HCT116 (cell line): Measurements from ENCODE around the gene CPNE9. TPM values are rescaled to one million over a fixed set of nuclear protein-coding genes. Genes with fewer than 3 reads are reported as not detected.
A peak's percentile ranks its signal among the peaks of the same experiment; 100 is the strongest.

ENCODE experiments used
- ATAC-seq: fragments of 200-7000 bp; cut with Tn5 transposase; 2 replicates; pipeline ENCODE4 v1.9.1; 2020; ENCODE audit warnings: mild to moderate bottlenecking, moderate library complexity
- BruUV-seq: library from RNA; stranded (reverse); fragments of 400-500 nt; replicated peaks from 2 replicates; lab custom pipeline; 2021; lab: Mats Ljungman, UMichigan
- CTCF ChIA-PET: fragments of 300-600 bp; sonication (Branson Sonifier 250); formaldehyde crosslinking; loops from one replicate; lab custom pipeline; 2021; ENCODE audit warnings: antibody characterized with exemption; lab: Charles Lee
- POLR2A ChIA-PET: fragments of 300-600, 350-600 bp; sonication (Branson Sonifier 250); formaldehyde crosslinking; loops from one replicate; lab custom pipeline; 2021; ENCODE audit warnings: antibody characterized with exemption; lab: Charles Lee
- RAD21 ChIA-PET, 2 experiments: fragments of 300-600 bp; sonication (Branson Sonifier 250); formaldehyde crosslinking; loops; one replicate each; lab custom pipeline; 2023; ENCODE audit warnings: low total read pairs in 2 of 2; ENCODE audit not compliant: uncharacterized antibody in 2 of 2, unreplicated experiment in 2 of 2, low non-redundant PET in 1 of 2; lab: Charles Lee
- DNase-seq: peaks from one replicate; pipeline ENCODE4 v3.0.0-alpha.2; 2010; ENCODE audit warnings: low read depth, low spot score
- H2AFZ ChIP-seq: fragments of 200-600 bp; shearing (Covaris generic), sonication (generic); 2 replicates; pipeline ENCODE4 v1.6.1; 2017; ENCODE audit warnings: low read depth, mixed run types, mixed read lengths, antibody characterized with exemption, low read length; ENCODE audit not compliant: poor library complexity, severe bottlenecking
- H3K27ac ChIP-seq: 2 replicates; pipeline ENCODE4 v1.5.1; 2012; ENCODE audit warnings: low read depth, low read length
- H3K27me3 ChIP-seq: fragments of 200-600 bp; sonication (generic); 2 replicates; pipeline ENCODE4 v1.6.1; 2016; ENCODE audit warnings: mixed run types, low read length, mixed read lengths; ENCODE audit not compliant: insufficient read depth
- H3K36me3 ChIP-seq, 2 experiments: fragments of 200-500 bp in 1 of 2; fragments of 200-600 bp in 1 of 2; sonication (Bioruptor generic) in 1 of 2; sonication (generic) in 1 of 2; 2 replicates each; pipeline versions ENCODE4 v1.5.1 to v1.6.1; 2014 to 2016; ENCODE audit warnings: low read length in 2 of 2, inconsistent platforms in 1 of 2, mixed read lengths in 1 of 2, mixed run types in 1 of 2; ENCODE audit not compliant: insufficient read depth in 2 of 2, control insufficient read depth in 1 of 2
- H3K4me1 ChIP-seq, 2 experiments: fragments of 200-600 bp in 1 of 2; sonication (generic) in 1 of 2; 2 replicates each; pipeline versions ENCODE4 v1.5.1 to v1.6.1; 2012 to 2017; ENCODE audit warnings: low read length in 2 of 2, inconsistent platforms in 1 of 2, mild to moderate bottlenecking in 1 of 2, mixed read lengths in 1 of 2, mixed run types in 1 of 2, moderate library complexity in 1 of 2; ENCODE audit not compliant: insufficient read depth in 2 of 2, control insufficient read depth in 1 of 2
- H3K4me2 ChIP-seq: fragments of 200-600 bp; sonication (generic); 2 replicates; pipeline ENCODE4 v1.6.1; 2017; ENCODE audit warnings: mixed run types, low read length, mixed read lengths
- H3K4me3 ChIP-seq, 2 experiments: fragments of 200-600 bp in 1 of 2; sonication (generic) in 1 of 2; replicated peaks in 1 of 2; 2 replicates each; pipeline ENCODE4 v1.5.1; 2011 to 2016; ENCODE audit warnings: low read length in 2 of 2, control low read depth in 1 of 2, low read depth in 1 of 2, mild to moderate bottlenecking in 1 of 2, mixed read lengths in 1 of 2, mixed run types in 1 of 2
- H3K79me2 ChIP-seq: fragments of 200-600 bp; sonication (generic); 2 replicates; pipeline ENCODE4 v1.6.1; 2017; ENCODE audit warnings: mild to moderate bottlenecking, mixed run types, low read length, moderate library complexity, mixed read lengths; ENCODE audit not compliant: insufficient read depth
- H3K9ac ChIP-seq: fragments of 200-600 bp; sonication (generic); 2 replicates; pipeline ENCODE4 v1.6.1; 2016; ENCODE audit warnings: low read length, mixed read lengths
- H3K9me2 ChIP-seq: fragments of 200-600 bp; sonication (generic), shearing (Covaris generic); 2 replicates; pipeline ENCODE4 v1.6.1; 2017; ENCODE audit warnings: mixed run types, mild to moderate bottlenecking, moderate library complexity; ENCODE audit not compliant: insufficient read depth
- H3K9me3 ChIP-seq, 2 experiments: fragments of 200-500 bp in 1 of 2; fragments of 200-600 bp in 1 of 2; sonication (Bioruptor generic) in 1 of 2; sonication (generic) in 1 of 2; 2 replicates each; pipeline ENCODE4 v1.6.1; 2014 to 2017; ENCODE audit warnings: low read length in 2 of 2, mixed read lengths in 2 of 2, inconsistent platforms in 1 of 2, low read depth in 1 of 2, mild to moderate bottlenecking in 1 of 2, mixed run types in 1 of 2, moderate library complexity in 1 of 2; ENCODE audit not compliant: control insufficient read depth in 1 of 2, insufficient read depth in 1 of 2
- H4K20me1 ChIP-seq: fragments of 200-600 bp; sonication (generic), shearing (Covaris generic); 2 replicates; pipeline ENCODE4 v1.6.1; 2017; ENCODE audit warnings: mixed run types, mild to moderate bottlenecking, moderate library complexity; ENCODE audit not compliant: insufficient read depth
- CBX3 ChIP-seq: IDR thresholded peaks from 2 replicates; pipeline ENCODE4 v1.6.1; 2012; ENCODE audit warnings: low read depth
- CEBPB ChIP-seq: IDR thresholded peaks from 2 replicates; pipeline ENCODE4 v1.6.1; 2012; ENCODE audit warnings: low read depth
- EGR1 ChIP-seq: IDR thresholded peaks from 2 replicates; pipeline ENCODE4 v1.6.1; 2012; ENCODE audit warnings: low read depth
- ELF1 ChIP-seq: IDR thresholded peaks from 2 replicates; pipeline ENCODE4 v1.6.1; 2012; ENCODE audit warnings: low read depth, borderline replicate concordance
- FOSL1 ChIP-seq: IDR thresholded peaks from 2 replicates; pipeline ENCODE4 v1.6.1; 2012; ENCODE audit warnings: low read depth
- JUND ChIP-seq: IDR thresholded peaks from 2 replicates; pipeline ENCODE4 v1.6.1; 2012
- POLR2A ChIP-seq: IDR thresholded peaks from 2 replicates; pipeline ENCODE4 v1.7.0; 2011; ENCODE audit warnings: borderline replicate concordance; ENCODE audit not compliant: insufficient read depth, insufficient read length; ENCODE audit errors: extremely low read depth
- SIN3A ChIP-seq: IDR thresholded peaks from 2 replicates; pipeline ENCODE4 v1.6.1; 2012; ENCODE audit warnings: low read depth
- SP1 ChIP-seq: IDR thresholded peaks from 2 replicates; pipeline ENCODE4 v1.6.1; 2012; ENCODE audit warnings: low read depth
- SRF ChIP-seq: IDR thresholded peaks from 2 replicates; pipeline ENCODE4 v1.6.1; 2012; ENCODE audit warnings: low read depth
- YY1 ChIP-seq: IDR thresholded peaks from 2 replicates; pipeline ENCODE4 v1.6.1; 2011; ENCODE audit warnings: low read length, low read depth, moderate library complexity, mild to moderate bottlenecking; ENCODE audit not compliant: insufficient replicate concordance; ENCODE audit errors: extremely low read depth
- ZNF274 ChIP-seq: fragments of 200-500 bp; sonication (Bioruptor generic); IDR thresholded peaks from 2 replicates; pipeline ENCODE4 v1.6.1; 2014; ENCODE audit warnings: mild to moderate bottlenecking, low read depth, low read length, inconsistent platforms
- intact Hi-C: fragments of 100-400 bp; cut with micrococcal nuclease; formaldehyde crosslinking; loops from 2 replicates; pipeline ENCODE4 v1.10.0; 2022
- total RNA-seq: library from RNA; stranded (reverse); gene quantifications from one replicate; pipeline ENCODE4 v1.2.1, GENCODE V29; 2021; ENCODE audit not compliant: unreplicated experiment
- TF ChIP-seq, protein P1 (sequence below): IDR thresholded peaks from 2 replicates; pipeline ENCODE4 v1.6.1; 2012
- TF ChIP-seq, protein P2 (sequence below): IDR thresholded peaks from 2 replicates; pipeline ENCODE4 v1.6.1; 2012; ENCODE audit warnings: low read depth

CPNE9 gene
- total RNA-seq, 1 experiment from 2014 or later, result 0.98 TPM

DNA sequence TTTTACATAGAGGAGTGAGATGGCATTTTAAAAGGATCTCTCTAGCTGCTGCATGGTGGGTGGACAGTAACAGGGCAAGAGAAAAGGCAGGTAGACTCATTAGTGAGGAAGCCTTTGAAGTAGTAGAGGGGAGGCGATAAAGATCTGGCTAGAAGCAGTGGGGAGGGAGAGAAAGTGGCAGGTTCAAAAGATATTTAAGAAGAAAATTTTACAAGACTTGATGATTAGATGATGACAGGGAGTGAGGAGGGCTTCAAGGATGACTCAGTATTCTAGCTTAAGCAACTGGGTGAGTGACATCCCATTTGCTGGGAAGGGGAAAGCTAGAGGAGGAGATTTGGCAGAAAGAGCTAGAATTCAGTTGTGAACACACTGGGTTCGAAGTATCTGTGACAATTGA, 24.1 kb downstream of the CPNE9 start:
- H3K4me1 ChIP-seq, result peaks cover 12 to 33% of the 10 kb centered on the region in 2 experiments; a peak in 3 of 4 replicates
- TF ChIP-seq ZNF274, result no peak
- no peak for TF ChIP-seq FOSL1
- TF ChIP-seq SIN3A, result no peak
- no peak for TF ChIP-seq EGR1
- TF ChIP-seq ELF1, result no peak
- no peak for TF ChIP-seq CEBPB
- TF ChIP-seq, protein P1, sequence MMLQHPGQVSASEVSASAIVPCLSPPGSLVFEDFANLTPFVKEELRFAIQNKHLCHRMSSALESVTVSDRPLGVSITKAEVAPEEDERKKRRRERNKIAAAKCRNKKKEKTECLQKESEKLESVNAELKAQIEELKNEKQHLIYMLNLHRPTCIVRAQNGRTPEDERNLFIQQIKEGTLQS, result no peak
- no peak for TF ChIP-seq SP1
- no peak for TF ChIP-seq POLR2A
- no peak for TF ChIP-seq SRF
- TF ChIP-seq JUND, result no peak
- TF ChIP-seq CBX3, result no peak
- TF ChIP-seq, protein P2, sequence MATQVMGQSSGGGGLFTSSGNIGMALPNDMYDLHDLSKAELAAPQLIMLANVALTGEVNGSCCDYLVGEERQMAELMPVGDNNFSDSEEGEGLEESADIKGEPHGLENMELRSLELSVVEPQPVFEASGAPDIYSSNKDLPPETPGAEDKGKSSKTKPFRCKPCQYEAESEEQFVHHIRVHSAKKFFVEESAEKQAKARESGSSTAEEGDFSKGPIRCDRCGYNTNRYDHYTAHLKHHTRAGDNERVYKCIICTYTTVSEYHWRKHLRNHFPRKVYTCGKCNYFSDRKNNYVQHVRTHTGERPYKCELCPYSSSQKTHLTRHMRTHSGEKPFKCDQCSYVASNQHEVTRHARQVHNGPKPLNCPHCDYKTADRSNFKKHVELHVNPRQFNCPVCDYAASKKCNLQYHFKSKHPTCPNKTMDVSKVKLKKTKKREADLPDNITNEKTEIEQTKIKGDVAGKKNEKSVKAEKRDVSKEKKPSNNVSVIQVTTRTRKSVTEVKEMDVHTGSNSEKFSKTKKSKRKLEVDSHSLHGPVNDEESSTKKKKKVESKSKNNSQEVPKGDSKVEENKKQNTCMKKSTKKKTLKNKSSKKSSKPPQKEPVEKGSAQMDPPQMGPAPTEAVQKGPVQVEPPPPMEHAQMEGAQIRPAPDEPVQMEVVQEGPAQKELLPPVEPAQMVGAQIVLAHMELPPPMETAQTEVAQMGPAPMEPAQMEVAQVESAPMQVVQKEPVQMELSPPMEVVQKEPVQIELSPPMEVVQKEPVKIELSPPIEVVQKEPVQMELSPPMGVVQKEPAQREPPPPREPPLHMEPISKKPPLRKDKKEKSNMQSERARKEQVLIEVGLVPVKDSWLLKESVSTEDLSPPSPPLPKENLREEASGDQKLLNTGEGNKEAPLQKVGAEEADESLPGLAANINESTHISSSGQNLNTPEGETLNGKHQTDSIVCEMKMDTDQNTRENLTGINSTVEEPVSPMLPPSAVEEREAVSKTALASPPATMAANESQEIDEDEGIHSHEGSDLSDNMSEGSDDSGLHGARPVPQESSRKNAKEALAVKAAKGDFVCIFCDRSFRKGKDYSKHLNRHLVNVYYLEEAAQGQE, result no peak
- no peak for TF ChIP-seq YY1
- CTCF ChIA-PET, result interaction anchor here (0.6 to 2.1 kb wide), 3 partner anchors 12 to 374 kb away, joined by 3 to 13 read pairs (median 4); no protein-coding TSS in a partner anchor
- no TSS peak for BruUV-seq
- peaks cover 11% of the 10 kb centered on the region for H3K79me2 ChIP-seq
- peak overlapping the region; percentile 1; the same call in 1 of the 2 replicates for H3K27ac ChIP-seq
- POLR2A ChIA-PET, result no interaction called here
- peaks cover 3% of the 10 kb centered on the region; the same call in 1 of the 2 replicates for H4K20me1 ChIP-seq
- H2AFZ ChIP-seq, result no peak overlapping the region
- DNase-seq (no peak), ATAC-seq (no peak)
- H3K9me3 ChIP-seq, result no peaks in the 10 kb centered on the region
- H3K27me3 ChIP-seq, result no peaks in the 10 kb centered on the region
- no peaks in the 10 kb centered on the region for H3K36me3 ChIP-seq
- peak overlapping the region; percentile 34 for H3K4me2 ChIP-seq
- H3K9ac ChIP-seq, result no peak overlapping the region
- RAD21 ChIA-PET, result no interaction called here
- H3K9me2 ChIP-seq, result no peaks in the 10 kb centered on the region
- intact Hi-C loops, result loop anchor here (5.0 kb wide), 1 partner anchor 225 kb away; no protein-coding TSS in a partner anchor
- H3K4me3 ChIP-seq, result no peak overlapping the region
